Tibial nerve (tissue), 4 donors: ENCODE data around the gene FLOT2.

Experiments
- CTCF ChIP-seq, 5 experiments: fragments of 200-600 bp in 3 of 5; fragments of 450-650 bp in 2 of 5; sonication (generic) in 3 of 5; IDR thresholded peaks; one replicate each; pipeline ENCODE4 v1.5.1; 2016 to 2019; ENCODE audit warnings: antibody characterized with exemption in 5 of 5, mild to moderate bottlenecking in 3 of 5, moderate library complexity in 2 of 5
- EP300 ChIP-seq, 2 donors: sonication (generic); formaldehyde crosslinking; IDR thresholded peaks; one replicate each; pipeline ENCODE4 v1.6.1; 2017; ENCODE audit warnings: antibody characterized with exemption in 2 of 2, mild to moderate bottlenecking in 1 of 2
- POLR2A ChIP-seq, 2 donors: fragments of 450-650 bp; IDR thresholded peaks; one replicate each; pipeline ENCODE4 v1.6.1; 2017; ENCODE audit warnings: antibody characterized with exemption in 2 of 2, mild to moderate bottlenecking in 2 of 2, moderate library complexity in 2 of 2

GRCh38 chr17:28942925-28943324, 45.4 kb upstream of the FLOT2 start:
- TF ChIP-seq EP300 (IDR thresholded peaks at IDR 0.05), result no peak
- no peak for TF ChIP-seq CTCF (IDR thresholded peaks at IDR 0.05)
- TF ChIP-seq POLR2A (IDR thresholded peaks at IDR 0.05), result no peak
